ENCODE measurements around the gene ZNF428. TPM values are rescaled to one million over a fixed set of nuclear protein-coding genes. Genes with fewer than 3 reads are reported as not detected.
"Not testable (repeated sequence)": the region's sequence is repeated elsewhere in the genome, so short reads cannot be mapped to it uniquely, and the experiment has no call there.

Gene ZNF428
- total RNA-seq, 1 donor from 2014 or later: 32.3 TPM

DNA sequence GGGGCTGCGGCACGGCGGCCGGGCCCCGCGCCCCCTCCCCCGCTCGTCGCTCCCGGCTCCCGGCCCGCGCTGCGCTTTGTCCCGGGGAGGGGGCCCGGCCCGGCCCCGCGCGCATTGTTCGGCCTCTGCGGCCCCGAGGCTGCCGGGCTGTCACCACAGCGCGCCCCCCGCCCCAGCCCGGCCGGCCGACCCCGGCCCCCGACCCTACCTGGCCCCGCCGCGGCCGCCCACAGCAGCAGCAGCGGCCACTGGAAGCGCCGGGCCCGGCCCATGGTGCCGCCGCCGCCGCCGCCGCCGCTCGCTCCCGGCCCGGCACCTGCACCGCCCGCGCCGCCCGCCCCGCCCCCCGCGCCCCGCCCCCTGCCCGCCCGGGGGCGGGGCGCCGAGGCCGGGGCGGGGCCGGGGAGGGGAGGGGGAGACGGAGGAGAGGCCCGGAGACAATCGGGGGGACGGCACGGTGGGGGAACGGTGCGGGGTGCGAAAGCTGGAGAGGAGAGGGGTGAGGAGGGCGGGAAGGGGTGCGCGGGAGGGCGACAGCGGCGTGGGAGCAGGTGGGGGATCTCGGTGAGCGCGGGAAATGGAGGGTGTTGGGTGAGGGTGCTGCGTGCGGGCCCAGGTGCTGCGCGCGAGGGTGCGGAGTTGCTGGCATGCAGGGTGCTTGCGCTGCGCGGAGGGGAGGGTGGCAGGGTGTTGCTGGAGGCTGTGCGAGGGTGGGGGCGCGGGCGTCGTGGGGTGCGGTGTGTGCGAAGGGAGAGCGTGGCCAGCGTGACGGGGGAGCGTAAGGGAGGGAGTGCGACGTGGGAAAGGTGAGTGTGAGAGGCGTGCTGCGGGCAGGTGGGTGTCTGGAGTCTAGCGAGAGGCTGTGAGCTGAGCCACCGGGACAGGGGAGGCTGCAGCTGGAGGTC, 20.3 kb upstream of the ZNF428 start, which contains the start of gene CADM4:
CADM4 (minus strand) TSS at position 332 of the 905 bp plus-strand sequence; CDS start at position 272, 60 bp downstream.
- TF ChIP-seq CTCF (IDR thresholded peaks at IDR 0.05; ENCODE audit: borderline replicate concordance): no peak
- peaks cover 8% of the 10 kb centered on the region for H3K4me1 ChIP-seq
- peaks cover 55% of the 10 kb centered on the region for H3K27me3 ChIP-seq (ENCODE audit: low read depth)
- H3K36me3 ChIP-seq: no peaks in the 10 kb centered on the region
- H3K4me3 ChIP-seq: peak within 1 kb of the TSS; percentile 69
- DNase-seq: peak; percentile 23
- H3K9me3 ChIP-seq (replicated peaks): no peaks in the 10 kb centered on the region
- no peak within 1 kb of the TSS for H3K27ac ChIP-seq (replicated peaks)
- intact Hi-C loops (cut with micrococcal nuclease): no loop called here

DNA sequence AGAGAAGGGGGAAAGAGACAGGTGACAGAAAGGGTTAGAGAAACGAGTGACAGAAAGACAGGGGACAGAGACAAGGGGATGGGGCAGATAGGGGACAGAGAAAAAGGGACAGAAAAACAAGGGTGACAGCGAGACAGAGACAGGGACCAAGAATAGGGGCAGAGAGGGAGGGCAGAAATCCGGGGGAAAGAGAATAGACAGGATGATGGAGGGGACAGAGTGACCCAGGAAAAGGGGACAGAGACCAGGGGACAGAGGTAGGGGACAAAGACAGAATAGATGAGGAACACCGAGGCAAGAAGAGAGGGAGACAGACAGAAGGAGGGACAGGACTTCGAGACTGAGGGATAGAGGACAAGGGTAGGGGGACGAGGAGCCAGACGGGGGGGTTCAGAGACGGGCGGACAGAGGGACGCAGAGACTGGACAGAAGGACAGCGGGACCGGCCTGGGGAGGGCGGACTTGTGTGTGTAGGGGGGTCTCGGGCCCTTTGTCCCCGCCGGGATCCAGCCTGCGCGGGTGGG, 19.6 kb upstream of the ZNF428 start:
- peak overlapping the region; percentile 69 for H3K4me3 ChIP-seq
- peaks cover 8% of the 10 kb centered on the region for H3K4me1 ChIP-seq
- no peak overlapping the region for H3K27ac ChIP-seq (replicated peaks)
- H3K36me3 ChIP-seq: no peaks in the 10 kb centered on the region
- TF ChIP-seq CTCF (IDR thresholded peaks at IDR 0.05; ENCODE audit: borderline replicate concordance): no peak
- no peak for DNase-seq
- intact Hi-C loops (cut with micrococcal nuclease): no loop called here
- H3K9me3 ChIP-seq (replicated peaks): no peaks in the 10 kb centered on the region
- peaks cover 57% of the 10 kb centered on the region for H3K27me3 ChIP-seq (ENCODE audit: low read depth)

DNA sequence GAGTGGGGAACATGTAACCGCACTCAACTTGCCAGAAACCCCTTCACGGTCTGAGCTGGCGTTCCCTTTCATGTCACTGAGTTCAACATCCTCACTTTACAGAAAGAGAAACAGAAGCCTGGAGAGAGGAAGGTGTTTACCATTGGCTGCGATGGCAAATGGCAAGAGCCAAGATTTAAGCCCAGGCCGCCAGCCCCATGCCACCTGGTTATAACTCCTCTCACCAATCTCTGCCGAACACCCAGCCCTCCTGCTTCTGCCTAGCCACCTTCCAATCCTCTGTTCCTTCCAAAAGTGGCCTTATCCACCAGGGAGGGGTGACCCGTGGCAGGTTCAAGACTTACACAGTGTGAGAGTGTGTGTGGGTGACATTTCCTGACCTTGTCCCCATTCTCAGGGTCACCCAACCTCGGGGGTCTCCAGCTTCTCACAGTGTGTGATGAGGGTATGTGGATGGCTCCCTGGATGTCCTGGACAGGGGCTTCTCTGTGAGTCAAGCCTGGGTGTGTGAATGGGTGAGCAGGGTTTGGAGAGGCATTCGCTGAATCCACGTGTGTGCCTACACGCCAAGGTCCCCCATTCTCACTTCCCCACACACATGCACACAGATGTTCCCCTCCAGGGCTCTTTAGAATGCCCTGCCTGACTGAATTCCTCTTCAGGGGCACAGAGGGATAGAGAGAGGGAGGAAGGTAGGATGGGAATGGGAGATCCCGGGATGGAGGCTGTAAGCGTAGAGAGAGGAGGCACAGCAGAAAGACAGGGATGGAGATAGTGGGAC, 19.0 kb upstream of the ZNF428 start:
- H3K4me3 ChIP-seq: peak overlapping the region; percentile 69
- H3K4me1 ChIP-seq: peaks cover 8% of the 10 kb centered on the region
- TF ChIP-seq CTCF (IDR thresholded peaks at IDR 0.05; ENCODE audit: borderline replicate concordance): no peak
- no peak for DNase-seq
- H3K9me3 ChIP-seq (replicated peaks): no peaks in the 10 kb centered on the region
- peaks cover 57% of the 10 kb centered on the region for H3K27me3 ChIP-seq (ENCODE audit: low read depth)
- intact Hi-C loops (cut with micrococcal nuclease): no loop called here
- H3K36me3 ChIP-seq: no peaks in the 10 kb centered on the region
- no peak overlapping the region for H3K27ac ChIP-seq (replicated peaks)

- Histone ChIP-seq H3K36me3 (no peaks in the 10 kb centered on the region), H3K27ac (replicated peaks) (no peak overlapping the region), H3K4me3 (no peak overlapping the region), H3K27me3 (ENCODE audit: low read depth) (peaks cover 51% of the 10 kb centered on the region), H3K9me3 (replicated peaks) (no peaks in the 10 kb centered on the region), H3K4me1 (peaks cover 8% of the 10 kb centered on the region)
- DNase-seq: no peak
- TF ChIP-seq CTCF (IDR thresholded peaks at IDR 0.05; ENCODE audit: borderline replicate concordance): no peak
- intact Hi-C loops (cut with micrococcal nuclease): no loop called here
Observed at GRCh38 chr19:43636121-43636683, 16.8 kb upstream of the ZNF428 start.

DNA sequence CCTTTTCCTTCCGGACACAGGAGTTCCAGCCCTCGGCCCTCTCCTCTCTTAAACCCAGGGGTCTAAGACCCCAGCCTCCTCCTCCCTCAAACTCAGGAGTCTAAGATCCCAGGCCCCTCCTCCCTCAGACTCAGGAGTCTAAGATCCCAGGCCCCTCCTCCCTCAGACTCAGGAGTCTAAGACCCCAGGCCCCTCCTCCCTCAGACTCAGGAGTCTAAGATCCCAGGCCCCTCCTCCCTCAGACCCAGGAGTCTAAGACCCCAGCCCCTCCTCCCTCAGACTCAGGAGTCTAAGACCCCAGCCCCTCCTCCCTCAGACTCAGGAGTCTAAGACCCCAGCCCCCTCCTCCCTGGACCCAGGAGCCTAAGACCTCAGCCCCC, 16.1 kb upstream of the ZNF428 start:
- H3K27ac ChIP-seq (replicated peaks); H3K4me1 ChIP-seq; intact Hi-C loops (cut with micrococcal nuclease); H3K36me3 ChIP-seq; H3K9me3 ChIP-seq (replicated peaks); DNase-seq: not testable (repeated sequence)
- Histone ChIP-seq H3K4me3 (peak overlapping the region; percentile 11), H3K27me3 (ENCODE audit: low read depth) (peaks cover 44% of the 10 kb centered on the region)

Measured in left ventricle myocardium inferior (tissue), 1 donor.